DOHH2 (cell line): Measurements from ENCODE around the gene CYP27B1.

Experiments used
- H3F3A ChIP-seq: fragments of 200-600 bp; sonication (generic), shearing (Covaris generic); 2 replicates; pipeline ENCODE4 v1.6.0; 2016; ENCODE audit warnings: antibody characterized with exemption, mild to moderate bottlenecking; ENCODE audit not compliant: control insufficient read depth, insufficient read depth
- H3K27ac ChIP-seq: fragments of 200-600 bp; sonication (generic); 2 replicates; pipeline ENCODE4 v1.5.1; 2014; ENCODE audit warnings: low read depth, mild to moderate bottlenecking, low read length, moderate library complexity
- H3K27me3 ChIP-seq: fragments of 200-600 bp; sonication (generic); 2 replicates; pipeline ENCODE4 v1.6.1; 2014; ENCODE audit warnings: mild to moderate bottlenecking, low read length, mixed read lengths; ENCODE audit not compliant: control insufficient read depth
- H3K36me3 ChIP-seq: fragments of 200-600 bp; sonication (generic); 2 replicates; pipeline ENCODE4 v1.6.1; 2014; ENCODE audit warnings: mild to moderate bottlenecking, low read length, moderate library complexity, mixed read lengths; ENCODE audit not compliant: control insufficient read depth
- H3K4me1 ChIP-seq: fragments of 200-600 bp; sonication (generic); 2 replicates; pipeline ENCODE4 v1.6.1; 2014; ENCODE audit warnings: mild to moderate bottlenecking, low read length, mixed read lengths; ENCODE audit not compliant: control insufficient read depth
- H3K4me2 ChIP-seq: fragments of 200-600 bp; sonication (generic); 2 replicates; pipeline ENCODE4 v1.6.0; 2014; ENCODE audit warnings: mild to moderate bottlenecking, low read length, moderate library complexity
- H3K4me3 ChIP-seq: fragments of 200-600 bp; sonication (generic); 2 replicates; pipeline ENCODE4 v1.5.1; 2014; ENCODE audit warnings: mild to moderate bottlenecking, low read length, mixed read lengths
- H3K79me2 ChIP-seq: fragments of 200-600 bp; sonication (generic); 2 replicates; pipeline ENCODE4 v1.6.1; 2014; ENCODE audit warnings: mild to moderate bottlenecking, low read length, mixed read lengths; ENCODE audit not compliant: control insufficient read depth
- H3K9me2 ChIP-seq: fragments of 200-600 bp; sonication (generic); replicated peaks from 2 replicates; pipeline ENCODE4 v1.6.1; 2014; ENCODE audit warnings: mild to moderate bottlenecking, low read length, mixed read lengths; ENCODE audit not compliant: control insufficient read depth
- H3K9me3 ChIP-seq: fragments of 200-600 bp; sonication (generic); 2 replicates; pipeline ENCODE4 v1.6.1; 2014; ENCODE audit warnings: antibody characterized with exemption, low read length, mixed read lengths; ENCODE audit not compliant: control insufficient read depth, insufficient read depth
- H4K20me1 ChIP-seq: fragments of 200-600 bp; sonication (generic); 2 replicates; pipeline ENCODE4 v1.6.0; 2014; ENCODE audit warnings: low read depth, mild to moderate bottlenecking, antibody characterized with exemption, low read length, moderate library complexity; ENCODE audit not compliant: control insufficient read depth, insufficient read depth
- EZH2phosphoT487 ChIP-seq: fragments of 200-600 bp; sonication (generic); IDR thresholded peaks from 2 replicates; pipeline ENCODE4 v1.6.1; 2017; ENCODE audit warnings: borderline replicate concordance, mild to moderate bottlenecking, antibody characterized with exemption, low read length, moderate library complexity, mixed read lengths
- TF ChIP-seq, protein P1 (sequence below): fragments of 200-600 bp; sonication (generic); IDR thresholded peaks from one replicate; pipeline ENCODE4 v1.5.1; 2014; ENCODE audit warnings: antibody characterized with exemption, mild to moderate bottlenecking, low read depth, low read length; ENCODE audit not compliant: poor library complexity, severe bottlenecking

Gene CYP27B1

DNA sequence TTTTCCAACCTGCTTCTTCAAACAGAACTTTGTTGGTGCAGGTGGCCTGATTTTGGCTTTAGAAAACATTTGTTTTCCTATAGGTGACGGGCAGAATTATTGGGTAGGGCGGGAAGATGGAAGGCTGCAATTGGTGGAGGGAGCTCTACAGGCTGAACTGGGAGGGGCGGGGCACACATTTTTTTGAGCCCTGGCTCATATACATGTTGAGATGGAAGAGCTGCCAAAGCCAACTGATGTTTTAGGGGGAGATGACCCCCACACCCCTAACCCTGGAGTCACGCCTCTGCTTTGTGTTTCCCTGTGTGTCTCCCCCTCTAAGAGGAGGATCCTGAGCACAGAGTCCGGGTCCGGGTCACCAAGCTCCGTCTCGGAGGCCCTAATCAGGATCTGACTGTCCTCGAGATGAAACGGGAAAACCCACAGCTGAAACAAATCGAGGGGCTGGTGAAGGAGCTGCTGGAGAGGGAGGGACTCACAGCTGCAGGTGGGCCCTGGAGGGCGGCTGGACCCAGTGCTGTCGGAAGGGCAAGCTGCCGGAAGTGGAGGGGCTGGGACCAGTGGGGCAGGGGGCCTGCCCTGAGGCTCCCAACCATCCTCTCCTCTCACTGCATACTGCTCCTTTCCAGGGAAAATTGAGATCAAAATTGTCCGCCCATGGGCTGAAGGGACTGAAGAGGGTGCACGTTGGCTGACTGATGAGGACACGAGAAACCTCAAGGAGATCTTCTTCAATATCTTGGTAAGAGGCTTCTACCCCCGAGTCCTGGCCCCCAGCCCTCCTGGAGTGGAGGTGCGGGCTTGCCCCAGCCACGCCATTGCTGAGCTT, 46.9 kb downstream of the CYP27B1 start:
- Histone ChIP-seq H3K36me3 (peaks cover 56% of the 10 kb centered on the region), H3K27ac (no peak overlapping the region), H3K4me3 (no peak overlapping the region), H4K20me1 (no peaks in the 10 kb centered on the region), H3K4me2 (no peak overlapping the region), H3K79me2 (no peaks in the 10 kb centered on the region), H3K4me1 (peaks cover 9% of the 10 kb centered on the region), H3K9me3 (no peaks in the 10 kb centered on the region), H3K9me2 (no peaks in the 10 kb centered on the region), H3K27me3 (no peaks in the 10 kb centered on the region), H3F3A (peaks cover 11% of the 10 kb centered on the region; the same call in 1 of the 2 replicates)
- no peak for TF ChIP-seq EZH2phosphoT487
- TF ChIP-seq, protein P1, sequence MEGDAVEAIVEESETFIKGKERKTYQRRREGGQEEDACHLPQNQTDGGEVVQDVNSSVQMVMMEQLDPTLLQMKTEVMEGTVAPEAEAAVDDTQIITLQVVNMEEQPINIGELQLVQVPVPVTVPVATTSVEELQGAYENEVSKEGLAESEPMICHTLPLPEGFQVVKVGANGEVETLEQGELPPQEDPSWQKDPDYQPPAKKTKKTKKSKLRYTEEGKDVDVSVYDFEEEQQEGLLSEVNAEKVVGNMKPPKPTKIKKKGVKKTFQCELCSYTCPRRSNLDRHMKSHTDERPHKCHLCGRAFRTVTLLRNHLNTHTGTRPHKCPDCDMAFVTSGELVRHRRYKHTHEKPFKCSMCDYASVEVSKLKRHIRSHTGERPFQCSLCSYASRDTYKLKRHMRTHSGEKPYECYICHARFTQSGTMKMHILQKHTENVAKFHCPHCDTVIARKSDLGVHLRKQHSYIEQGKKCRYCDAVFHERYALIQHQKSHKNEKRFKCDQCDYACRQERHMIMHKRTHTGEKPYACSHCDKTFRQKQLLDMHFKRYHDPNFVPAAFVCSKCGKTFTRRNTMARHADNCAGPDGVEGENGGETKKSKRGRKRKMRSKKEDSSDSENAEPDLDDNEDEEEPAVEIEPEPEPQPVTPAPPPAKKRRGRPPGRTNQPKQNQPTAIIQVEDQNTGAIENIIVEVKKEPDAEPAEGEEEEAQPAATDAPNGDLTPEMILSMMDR: no peak

DNA sequence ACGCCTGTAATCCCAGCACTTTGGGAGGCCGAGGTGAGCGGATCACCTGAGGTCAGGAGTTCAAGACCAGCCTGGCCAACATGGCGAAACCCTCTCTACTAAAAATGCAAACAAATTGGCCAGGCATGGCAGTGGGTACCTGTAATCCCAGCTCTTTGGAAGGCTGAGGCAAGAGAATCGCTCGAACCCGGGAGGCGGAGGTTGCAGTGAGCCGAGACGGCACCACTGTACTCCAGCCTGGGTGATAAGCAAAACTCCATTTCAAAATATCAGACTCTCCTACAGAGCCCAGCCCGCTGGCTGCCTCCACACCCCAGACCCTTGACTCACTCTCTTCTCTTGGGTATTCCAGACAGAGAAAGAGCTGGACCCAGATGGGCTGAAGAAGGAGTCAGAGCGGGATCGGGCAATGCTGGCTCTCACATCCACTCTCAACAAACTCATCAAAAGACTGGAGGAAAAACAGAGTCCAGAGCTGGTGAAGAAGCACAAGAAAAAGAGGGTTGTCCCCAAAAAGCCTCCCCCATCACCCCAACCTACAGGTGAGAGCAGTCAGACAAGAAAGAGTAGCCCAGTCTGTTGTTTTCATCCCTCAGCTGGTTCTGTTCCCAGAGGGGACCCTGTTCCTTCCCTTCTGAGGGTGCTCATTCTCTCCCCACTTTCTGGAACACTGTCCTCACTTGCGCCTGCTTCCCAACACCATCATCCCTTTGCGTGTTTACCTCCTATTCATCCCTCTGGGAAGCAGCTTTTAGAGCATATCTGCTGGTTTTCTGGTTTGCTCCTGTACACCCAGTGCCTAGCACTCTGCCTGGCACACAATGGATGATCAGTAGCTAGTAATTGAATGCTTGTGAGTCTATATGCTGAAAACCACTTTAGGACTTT, 48.0 kb downstream of the CYP27B1 start:
- no peak for TF ChIP-seq EZH2phosphoT487
- TF ChIP-seq, protein P1: no peak
- H3K4me1 ChIP-seq: peaks cover 5% of the 10 kb centered on the region
- no peaks in the 10 kb centered on the region for H3K27me3 ChIP-seq
- H3K27ac ChIP-seq: no peak overlapping the region
- no peak overlapping the region for H3K4me3 ChIP-seq
- H3K79me2 ChIP-seq: no peaks in the 10 kb centered on the region
- no peak overlapping the region for H3K4me2 ChIP-seq
- H4K20me1 ChIP-seq: no peaks in the 10 kb centered on the region
- H3F3A ChIP-seq: peaks cover 8% of the 10 kb centered on the region; the same call in 1 of the 2 replicates
- H3K9me3 ChIP-seq: no peaks in the 10 kb centered on the region
- peaks cover 56% of the 10 kb centered on the region for H3K36me3 ChIP-seq
- no peaks in the 10 kb centered on the region for H3K9me2 ChIP-seq

DNA sequence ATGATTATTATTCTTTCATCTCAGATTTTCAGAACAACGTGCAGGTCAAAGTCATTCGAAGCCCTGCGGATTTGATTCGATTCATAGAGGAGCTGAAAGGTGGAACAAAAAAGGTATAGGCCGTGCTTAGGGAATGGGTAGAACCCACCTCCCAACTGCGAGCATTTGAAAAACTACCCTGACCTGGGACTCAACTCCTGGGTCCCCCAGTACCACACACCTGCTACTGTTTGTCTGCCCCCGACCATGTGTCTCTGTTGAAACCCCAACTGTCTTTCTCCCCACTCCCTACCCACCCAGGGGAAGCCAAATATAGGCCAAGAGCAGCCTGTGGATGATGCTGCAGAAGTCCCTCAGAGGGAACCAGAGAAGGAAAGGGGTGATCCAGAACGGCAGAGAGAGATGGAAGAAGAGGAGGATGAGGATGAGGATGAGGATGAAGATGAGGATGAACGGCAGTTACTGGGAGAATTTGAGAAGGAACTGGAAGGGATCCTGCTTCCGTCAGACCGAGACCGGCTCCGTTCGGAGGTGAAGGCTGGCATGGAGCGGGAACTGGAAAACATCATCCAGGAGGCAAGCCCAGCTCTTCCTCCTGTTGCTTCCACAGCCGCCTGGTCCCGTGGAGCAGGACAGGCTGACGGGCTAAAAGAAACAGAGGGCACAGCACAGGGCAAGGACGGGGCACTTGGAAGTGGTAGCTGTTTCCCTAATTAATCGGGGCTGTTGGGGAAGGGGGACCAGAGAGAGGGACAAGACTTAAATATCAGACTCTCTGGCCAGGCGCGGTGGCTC, 48.8 kb downstream of the CYP27B1 start:
- H3K9me2 ChIP-seq: no peaks in the 10 kb centered on the region
- H3K36me3 ChIP-seq: peaks cover 56% of the 10 kb centered on the region
- TF ChIP-seq EZH2phosphoT487: no peak
- TF ChIP-seq, protein P1: no peak
- peaks cover 5% of the 10 kb centered on the region for H3K4me1 ChIP-seq
- H3K79me2 ChIP-seq: no peaks in the 10 kb centered on the region
- no peak overlapping the region for H3K27ac ChIP-seq
- H4K20me1 ChIP-seq: no peaks in the 10 kb centered on the region
- H3K27me3 ChIP-seq: no peaks in the 10 kb centered on the region
- H3K4me2 ChIP-seq: no peak overlapping the region
- H3K4me3 ChIP-seq: no peak overlapping the region
- H3K9me3 ChIP-seq: no peaks in the 10 kb centered on the region
- H3F3A ChIP-seq: peaks cover 4% of the 10 kb centered on the region; the same call in 1 of the 2 replicates
